Calu3 (cell line): Measurements from ENCODE around the gene R3HDM1. TPM values are rescaled to one million over a fixed set of nuclear protein-coding genes. Genes with fewer than 3 reads are reported as not detected.
"Not testable (repeated sequence)": the region's sequence is repeated elsewhere in the genome, so short reads cannot be mapped to it uniquely, and the experiment has no call there.

Experiments
- BruUV-seq: library from RNA; stranded (reverse); fragments of 400-500 nt; replicated peaks from 2 replicates; lab custom pipeline; 2021; lab: Mats Ljungman, UMichigan
- CTCF ChIA-PET: fragments of 300-600 bp; sonication (Branson Sonifier 250); formaldehyde crosslinking; loops from one replicate; lab custom pipeline; 2022; ENCODE audit warnings: antibody characterized with exemption; lab: Charles Lee
- DNase-seq: peaks from one replicate; pipeline ENCODE4 v3.0.0; 2022
- H3K27ac Mint-ChIP-seq: one replicate; pipeline ENCODE4 v1.8.0; 2022; ENCODE audit warnings: mixed read lengths; ENCODE audit not compliant: unreplicated experiment
- H3K27me3 Mint-ChIP-seq: one replicate; pipeline ENCODE4 v1.8.0; 2022; ENCODE audit warnings: mixed read lengths; ENCODE audit not compliant: unreplicated experiment
- H3K36me3 Mint-ChIP-seq: one replicate; pipeline ENCODE4 v1.8.0; 2022; ENCODE audit warnings: mild to moderate bottlenecking, moderate library complexity, mixed read lengths; ENCODE audit not compliant: insufficient read depth, unreplicated experiment
- H3K4me1 Mint-ChIP-seq: one replicate; pipeline ENCODE4 v1.8.0; 2022; ENCODE audit warnings: mild to moderate bottlenecking, low read depth, mixed read lengths; ENCODE audit not compliant: unreplicated experiment
- H3K4me3 Mint-ChIP-seq: one replicate; pipeline ENCODE4 v1.8.0; 2022; ENCODE audit warnings: mild to moderate bottlenecking, low read depth, moderate library complexity, mixed read lengths; ENCODE audit not compliant: unreplicated experiment
- H3K9me3 Mint-ChIP-seq: one replicate; pipeline ENCODE4 v1.8.0; 2022; ENCODE audit warnings: low read depth, mixed read lengths; ENCODE audit not compliant: unreplicated experiment
- CTCF ChIP-seq: fragments of 200-600 bp; IDR thresholded peaks from one replicate; pipeline ENCODE4 v1.8.0; 2022; ENCODE audit warnings: antibody characterized with exemption; ENCODE audit not compliant: unreplicated experiment
- intact Hi-C: fragments of 100-400 bp; cut with micrococcal nuclease; formaldehyde crosslinking; loops from one replicate; pipeline ENCODE4 v1.10.0; 2022; ENCODE audit not compliant: unreplicated experiment
- total RNA-seq: library from RNA; stranded (reverse); gene quantifications from 2 replicates; pipeline ENCODE4 v1.2.3, GENCODE V29; 2022

R3HDM1 gene
- total RNA-seq, 1 experiment from 2014 or later = 46.1 TPM

- Mint-ChIP-seq H3K27me3 (no peaks in the 10 kb centered on the region), H3K36me3 (no peaks in the 10 kb centered on the region), H3K4me1 (no peaks in the 10 kb centered on the region), H3K9me3 (no peaks in the 10 kb centered on the region), H3K4me3 (no peak overlapping the region), H3K27ac (no peak overlapping the region)
- intact Hi-C loops = no loop called here
- no peak for TF ChIP-seq CTCF
- DNase-seq = no peak
- BruUV-seq = no TSS peak
- CTCF ChIA-PET = no interaction called here
These were observed 172.0 kb downstream of the R3HDM1 start for GRCh38 chr2:135703300-135703699.

- BruUV-seq, H3K4me3 Mint-ChIP-seq, H3K9me3 Mint-ChIP-seq, H3K27ac Mint-ChIP-seq, H3K27me3 Mint-ChIP-seq, DNase-seq, H3K4me1 Mint-ChIP-seq, intact Hi-C loops, H3K36me3 Mint-ChIP-seq: not testable (repeated sequence)
- CTCF ChIA-PET = interaction anchor here (0.6 kb wide), 1 partner anchor 78 kb away, joined by 3 read pairs; no protein-coding TSS in a partner anchor
These were observed 172.8 kb downstream of the R3HDM1 start for GRCh38 chr2:135704075-135704474.

DNA sequence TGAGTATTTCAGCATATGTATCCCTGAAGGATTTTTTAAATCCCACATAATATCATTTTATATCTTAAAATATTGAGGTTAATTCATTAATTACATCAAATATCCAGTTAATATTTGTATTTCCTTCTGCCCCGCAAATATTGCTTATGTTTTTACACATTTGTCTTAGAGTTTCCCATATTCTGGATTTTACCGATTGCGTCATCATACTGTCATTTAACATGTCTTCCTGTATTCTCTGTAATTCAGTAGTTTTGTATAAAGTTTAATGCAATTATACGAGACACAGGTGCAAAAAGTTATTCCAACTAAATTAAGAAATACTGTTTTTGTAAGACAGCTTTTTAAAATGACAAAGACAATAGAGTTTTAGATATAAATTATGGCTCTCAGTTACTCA is 176.9 kb downstream of the R3HDM1 start:
- Mint-ChIP-seq H3K36me3 (peaks cover 7% of the 10 kb centered on the region), H3K27me3 (no peaks in the 10 kb centered on the region), H3K4me3 (no peak overlapping the region), H3K4me1 (no peaks in the 10 kb centered on the region), H3K9me3 (no peaks in the 10 kb centered on the region), H3K27ac (no peak overlapping the region)
- CTCF ChIA-PET = no interaction called here
- no peak for DNase-seq
- no TSS peak for BruUV-seq
- no peak for TF ChIP-seq CTCF
- intact Hi-C loops = no loop called here

DNA sequence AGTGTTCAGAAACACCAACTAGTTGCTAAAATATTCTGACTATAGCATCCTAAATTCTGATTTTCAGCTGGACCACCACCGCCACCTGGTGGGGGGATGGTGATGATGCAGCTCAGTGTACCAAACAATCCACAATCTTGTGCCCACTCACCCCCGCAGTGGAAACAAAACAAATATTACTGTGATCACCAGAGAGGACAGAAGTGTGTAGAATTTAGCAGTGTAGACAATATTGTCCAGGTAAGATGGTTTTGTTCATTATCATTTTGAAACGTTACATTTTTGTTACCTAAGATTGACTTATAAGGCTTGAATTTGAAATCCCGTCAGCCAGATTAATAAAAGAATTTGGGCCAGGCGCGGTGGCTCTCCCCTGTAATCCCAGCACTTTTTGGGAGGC is 178.7 kb downstream of the R3HDM1 start:
- H3K4me3 Mint-ChIP-seq = no peak overlapping the region
- peak; percentile 77 for TF ChIP-seq CTCF
- intact Hi-C loops = loop anchor here (1.0 kb wide), 3 partner anchors 237 to 721 kb away; no protein-coding TSS in a partner anchor
- DNase-seq = peak; percentile 70
- CTCF ChIA-PET = interaction anchor here (1.3 to 2.5 kb wide), 3 partner anchors 237 to 721 kb away, joined by 12 to 29 read pairs (median 16); no protein-coding TSS in a partner anchor
- no peaks in the 10 kb centered on the region for H3K4me1 Mint-ChIP-seq
- no TSS peak for BruUV-seq
- H3K36me3 Mint-ChIP-seq = peaks cover 7% of the 10 kb centered on the region
- no peak overlapping the region for H3K27ac Mint-ChIP-seq
- no peaks in the 10 kb centered on the region for H3K9me3 Mint-ChIP-seq
- H3K27me3 Mint-ChIP-seq = no peaks in the 10 kb centered on the region

DNA sequence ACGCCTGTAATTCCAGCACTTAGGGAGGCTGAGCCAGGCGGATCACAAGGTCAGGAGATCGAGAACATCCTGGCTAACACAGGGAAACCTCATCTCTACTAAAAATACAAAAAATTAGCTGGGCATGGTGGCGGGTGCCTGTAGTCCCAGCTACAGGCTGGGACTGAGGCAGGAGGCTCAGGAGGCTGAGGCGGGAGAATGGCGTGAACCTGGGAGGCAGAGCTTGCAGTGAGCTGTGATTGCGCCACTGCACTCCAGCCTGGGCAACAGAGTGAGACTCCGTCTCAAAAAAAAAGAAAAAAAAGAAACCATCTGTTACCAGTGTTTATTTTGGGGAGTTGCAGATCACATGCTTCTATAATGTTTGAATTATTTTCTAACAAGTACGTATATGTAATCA is 183.8 kb downstream of the R3HDM1 start:
- H3K4me3 Mint-ChIP-seq, H3K4me1 Mint-ChIP-seq, intact Hi-C loops, DNase-seq, H3K27ac Mint-ChIP-seq, H3K36me3 Mint-ChIP-seq, H3K27me3 Mint-ChIP-seq, BruUV-seq, H3K9me3 Mint-ChIP-seq, CTCF ChIA-PET: not testable (repeated sequence)
